Right lobe of liver (tissue), 6 donors: ENCODE results near the gene FAM149A. TPM values are rescaled to one million over a fixed set of nuclear protein-coding genes. Genes with fewer than 3 reads are reported as not detected.

Experiments
- ATAC-seq, 4 donors: fragments of 200-7000 bp; cut with Tn5 transposase; one replicate each; pipeline ENCODE4 v1.9.1; 2020; ENCODE audit warnings: mild to moderate bottlenecking in 4 of 4, moderate library complexity in 4 of 4
- DNase-seq, 3 donors: peaks; one replicate each; pipeline ENCODE4 v3.0.0-alpha.2; 2020
- H3K27ac ChIP-seq, 3 donors: fragments of 200-600 bp; one replicate each; pipeline ENCODE4 v1.8.0; 2022
- H3K27me3 ChIP-seq, 2 donors: fragments of 200-600 bp; one replicate each; pipeline ENCODE4 v1.8.0; 2022
- H3K36me3 ChIP-seq, 4 donors: fragments of 200-600 bp; sonication (generic) in 1 of 4; one replicate each; pipeline versions ENCODE4 v1.5.1 to v1.8.0; 2017 to 2022; ENCODE audit warnings: control low read depth in 1 of 4
- H3K4me1 ChIP-seq, 4 donors: fragments of 200-600 bp; sonication (generic) in 1 of 4; one replicate each; pipeline versions ENCODE4 v1.5.1 to v1.8.0; 2017 to 2022; ENCODE audit warnings: control low read depth in 1 of 4
- H3K4me3 ChIP-seq, 3 donors: fragments of 200-600 bp; one replicate each; pipeline ENCODE4 v1.8.0; 2022
- H3K9me3 ChIP-seq, 4 donors: fragments of 200-600 bp; sonication (generic) in 1 of 4; one replicate each; pipeline versions ENCODE4 v1.5.1 to v1.8.0; 2017 to 2022; ENCODE audit warnings: control low read depth in 1 of 4
- POLR2A ChIP-seq: fragments of 450-650 bp; IDR thresholded peaks from one replicate; pipeline ENCODE4 v1.6.1; 2017; ENCODE audit warnings: antibody characterized with exemption, mild to moderate bottlenecking
- WGBS: methylation state at CpG from one replicate; pipeline ENCODE4 v1.1.6; 2018; ENCODE audit warnings: low coverage, low lambda C conversion rate; ENCODE audit not compliant: insufficient coverage; ENCODE audit errors: missing lambda C conversion rate; 5-methylcytosine and 5-hydroxymethylcytosine counted together
- intact Hi-C, 2 donors: fragments of 100-400 bp; cut with DNase I; formaldehyde crosslinking; loops; one replicate each; pipeline versions ENCODE4 v1.11.2 to v1.14.1; 2022
- total RNA-seq, 6 experiments: library from RNA; depleted of rRNA in 2 of 6; stranded (reverse); fragments of >200 nt in 2 of 6; fragmentation: NEBNext Ultra II Directional in 3 of 6; extraction: Animal tissue kit (Norgen Biotek cat#: 25700) in 3 of 6; gene quantifications; one replicate each; pipeline versions ENCODE4 v1.1.0 to v1.2.4, GENCODE V29; 2016 to 2023
- TF ChIP-seq, protein P1 (sequence below), 4 donors: fragments of 200-600 bp in 3 of 4; fragments of 450-650 bp in 1 of 4; IDR thresholded peaks; one replicate each; pipeline versions ENCODE4 v1.5.1 to v1.8.0; 2016 to 2022; ENCODE audit warnings: antibody characterized with exemption in 4 of 4, mild to moderate bottlenecking in 2 of 4
- donor health status: DM: no; HTN: yes; CAD: no.
- donor health status: DM: no; HTN: no; CAD: no.
- donor health status: DM: no; HTN: no; CAD: no.
- donor health status: DM: no; HTN: yes; CAD: no.
- donor health status: DM: no; HTN: yes; CAD: no.

Gene FAM149A
- total RNA-seq, 6 experiments from 2014 or later: 19.8 to 33.1 (median 23.0) TPM

DNA sequence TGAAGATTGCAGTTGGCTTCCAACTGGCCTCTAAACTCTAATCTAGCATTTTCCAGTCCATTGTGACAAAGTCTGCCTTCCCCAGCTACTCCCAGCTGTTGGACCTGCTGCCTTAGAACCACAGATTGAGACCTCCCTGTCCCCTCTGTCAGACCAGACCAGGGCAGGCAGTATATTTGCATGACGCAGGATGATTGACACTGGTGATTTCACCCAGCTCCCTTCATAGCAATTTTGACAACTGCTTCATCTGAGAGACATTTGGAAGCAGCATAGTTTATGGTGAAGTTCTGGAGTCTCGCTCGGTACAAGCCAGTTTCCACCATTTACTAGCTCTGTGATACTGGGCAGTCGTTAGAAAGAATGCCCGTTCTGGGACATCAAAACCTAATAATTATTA lies 89.3 kb downstream of the FAM149A start:
- DNase-seq (no peak), ATAC-seq (no peak)
- intact Hi-C loops: no loop called here
- 100% methylated on average over 4 of the region's 5 CpGs for WGBS
- H3K4me1 ChIP-seq: peaks cover 0 to 28% (median 8%) of the 10 kb centered on the region in 4 donors
- H3K27me3 ChIP-seq: no peaks in the 10 kb centered on the region
- H3K36me3 ChIP-seq: peaks cover 0 to 8% (median 6%) of the 10 kb centered on the region in 4 donors
- H3K9me3 ChIP-seq: no peaks in the 10 kb centered on the region
- TF ChIP-seq POLR2A: no peak
- TF ChIP-seq, protein P1, sequence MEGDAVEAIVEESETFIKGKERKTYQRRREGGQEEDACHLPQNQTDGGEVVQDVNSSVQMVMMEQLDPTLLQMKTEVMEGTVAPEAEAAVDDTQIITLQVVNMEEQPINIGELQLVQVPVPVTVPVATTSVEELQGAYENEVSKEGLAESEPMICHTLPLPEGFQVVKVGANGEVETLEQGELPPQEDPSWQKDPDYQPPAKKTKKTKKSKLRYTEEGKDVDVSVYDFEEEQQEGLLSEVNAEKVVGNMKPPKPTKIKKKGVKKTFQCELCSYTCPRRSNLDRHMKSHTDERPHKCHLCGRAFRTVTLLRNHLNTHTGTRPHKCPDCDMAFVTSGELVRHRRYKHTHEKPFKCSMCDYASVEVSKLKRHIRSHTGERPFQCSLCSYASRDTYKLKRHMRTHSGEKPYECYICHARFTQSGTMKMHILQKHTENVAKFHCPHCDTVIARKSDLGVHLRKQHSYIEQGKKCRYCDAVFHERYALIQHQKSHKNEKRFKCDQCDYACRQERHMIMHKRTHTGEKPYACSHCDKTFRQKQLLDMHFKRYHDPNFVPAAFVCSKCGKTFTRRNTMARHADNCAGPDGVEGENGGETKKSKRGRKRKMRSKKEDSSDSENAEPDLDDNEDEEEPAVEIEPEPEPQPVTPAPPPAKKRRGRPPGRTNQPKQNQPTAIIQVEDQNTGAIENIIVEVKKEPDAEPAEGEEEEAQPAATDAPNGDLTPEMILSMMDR (IDR thresholded peaks at IDR 0.05): no peak
- no peak overlapping the region for H3K4me3 ChIP-seq
- H3K27ac ChIP-seq: peak overlapping the region in 1 of 3 donors; percentile 97

DNA sequence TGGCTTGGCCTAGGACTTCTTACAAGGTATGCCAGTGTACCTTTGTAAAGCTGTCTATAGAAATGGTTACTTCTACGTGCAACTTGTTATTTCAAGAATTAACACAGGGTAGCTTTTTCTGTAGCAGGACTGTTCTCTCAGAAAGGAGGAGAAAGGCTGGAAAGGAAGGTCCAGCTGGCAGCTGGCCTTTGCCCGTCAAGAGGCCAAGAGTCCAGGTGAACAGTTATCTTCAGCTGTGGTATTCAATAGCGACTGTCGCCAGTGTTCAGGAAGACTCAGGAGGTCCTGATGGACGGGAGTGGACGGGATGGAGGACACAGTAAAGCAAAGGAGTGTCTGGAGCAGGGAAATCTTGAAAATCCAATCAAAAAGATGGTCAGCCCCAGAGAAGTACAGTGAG lies 91.6 kb downstream of the FAM149A start:
- H3K4me1 ChIP-seq: peaks cover 0 to 16% (median 8%) of the 10 kb centered on the region in 4 donors
- no peak for TF ChIP-seq POLR2A
- TF ChIP-seq, protein P1 (IDR thresholded peaks at IDR 0.05): no peak
- no peaks in the 10 kb centered on the region for H3K27me3 ChIP-seq
- DNase-seq (peak; percentile 35 to 68 (median 66)), ATAC-seq (peak in 1 of 4 donors; percentile 9)
- intact Hi-C loops: no loop called here
- H3K36me3 ChIP-seq: peaks cover 0 to 17% (median 6%) of the 10 kb centered on the region in 4 donors
- WGBS: 18% methylated on average over 5 of the region's 6 CpGs
- H3K27ac ChIP-seq: no peak overlapping the region
- no peaks in the 10 kb centered on the region for H3K9me3 ChIP-seq
- H3K4me3 ChIP-seq: no peak overlapping the region

DNA sequence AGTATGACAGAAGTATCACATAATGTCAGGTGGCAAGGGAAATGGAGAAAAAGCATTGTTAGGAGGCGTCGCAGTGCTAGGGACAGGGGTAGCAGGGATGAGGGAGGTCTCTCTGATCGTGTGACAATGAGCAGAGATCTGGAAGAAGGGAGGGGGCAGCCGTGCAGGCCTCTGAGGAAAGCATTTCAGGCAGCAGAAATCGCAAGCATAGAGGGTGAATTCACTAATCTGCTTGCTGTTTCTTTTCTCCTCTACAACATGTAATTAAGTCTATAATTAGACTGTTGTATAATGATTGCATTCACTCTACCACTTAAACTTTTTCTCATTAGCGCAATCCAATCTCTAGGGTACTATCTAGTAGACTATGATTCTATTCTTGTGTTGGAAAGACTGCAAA lies 96.0 kb downstream of the FAM149A start:
- intact Hi-C loops: no loop called here
- 94% methylated on average over 6 of the region's 6 CpGs for WGBS

DNA sequence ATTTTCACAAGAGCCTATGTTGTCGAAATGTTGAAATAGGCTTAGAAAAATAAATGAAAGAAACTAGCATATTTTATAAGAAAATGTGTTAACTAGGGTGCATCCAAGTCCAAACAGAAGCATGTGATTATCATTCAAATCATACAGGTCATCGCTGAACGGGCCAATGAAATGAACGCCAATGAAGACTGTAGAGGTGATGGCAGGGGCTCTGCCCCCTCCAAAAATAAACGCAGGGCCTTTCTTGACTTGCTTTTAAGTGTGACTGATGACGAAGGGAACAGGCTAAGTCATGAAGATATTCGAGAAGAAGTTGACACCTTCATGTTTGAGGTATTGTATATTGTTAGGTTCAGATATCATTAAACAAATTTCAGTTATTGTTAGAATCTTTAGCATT lies 96.5 kb downstream of the FAM149A start:
- TF ChIP-seq POLR2A: no peak
- TF ChIP-seq, protein P1 (IDR thresholded peaks at IDR 0.05): no peak
- Histone ChIP-seq H3K4me3 (no peak overlapping the region), H3K27ac (no peak overlapping the region), H3K27me3 (no peaks in the 10 kb centered on the region), H3K36me3 (peaks cover 0 to 27% (median 7%) of the 10 kb centered on the region in 4 donors), H3K9me3 (no peaks in the 10 kb centered on the region), H3K4me1 (peaks cover 0 to 4% (median 0%) of the 10 kb centered on the region in 4 donors)
- no peak for DNase-seq
- 86% methylated on average over 7 of the region's 7 CpGs for WGBS
- intact Hi-C loops: no loop called here
- no peak for ATAC-seq

More for the DNA sequence above, 96.0 kb downstream of the FAM149A start:
- DNase-seq (no peak), ATAC-seq (no peak)
- Histone ChIP-seq H3K9me3 (no peaks in the 10 kb centered on the region), H3K4me1 (peaks cover 0 to 7% (median 2%) of the 10 kb centered on the region in 4 donors), H3K27me3 (no peaks in the 10 kb centered on the region), H3K4me3 (no peak overlapping the region), H3K27ac (no peak overlapping the region), H3K36me3 (peaks cover 0 to 25% (median 7%) of the 10 kb centered on the region in 4 donors)
- TF ChIP-seq, protein P1 (IDR thresholded peaks at IDR 0.05): no peak
- TF ChIP-seq POLR2A: no peak
